HEK293 (cell line): ENCODE measurements around the gene LKAAEAR1.

ENCODE experiments used
- BCL11A ChIP-seq: fragments of 450-650 bp; formaldehyde crosslinking; IDR thresholded peaks from 2 replicates; pipeline ENCODE4 v1.5.1; 2016; ENCODE audit warnings: low read depth, missing biosample characterization, missing genetic modification characterization
- CTCF ChIP-seq: fragments of 450-650 bp; formaldehyde crosslinking; IDR thresholded peaks from 2 replicates; pipeline ENCODE4 v1.5.1; 2016; ENCODE audit warnings: missing biosample characterization, missing genetic modification characterization
- HOXA7 ChIP-seq: sonication (generic); formaldehyde crosslinking; IDR thresholded peaks from 2 replicates; pipeline ENCODE4 v1.8.1; 2022; ENCODE audit warnings: missing genetic modification reagents, borderline replicate concordance
- PRDM10 ChIP-seq: fragments of 450-650 bp; formaldehyde crosslinking; IDR thresholded peaks from 2 replicates; pipeline ENCODE4 v1.5.1; 2016; ENCODE audit warnings: missing biosample characterization, missing genetic modification characterization
- RBAK ChIP-seq: fragments of 450-650 bp; formaldehyde crosslinking; IDR thresholded peaks from 2 replicates; pipeline ENCODE4 v1.5.1; 2016; ENCODE audit warnings: missing biosample characterization, missing genetic modification characterization
- REST ChIP-seq: fragments of 450-650 bp; formaldehyde crosslinking; IDR thresholded peaks from 2 replicates; pipeline ENCODE4 v1.5.1; 2016; ENCODE audit warnings: missing biosample characterization, missing genetic modification characterization
- ZBTB11 ChIP-seq: fragments of 450-650 bp; formaldehyde crosslinking; conservative IDR thresholded peaks from 2 replicates; pipeline ENCODE4 v1.5.1; 2016; ENCODE audit warnings: low read depth, missing biosample characterization, missing genetic modification characterization
- ZEB2 ChIP-seq: fragments of 450-650 bp; formaldehyde crosslinking; IDR thresholded peaks from 2 replicates; pipeline ENCODE4 v1.5.1; 2016; ENCODE audit warnings: missing biosample characterization, missing genetic modification characterization
- ZNF280D ChIP-seq: fragments of 450-650 bp; formaldehyde crosslinking; IDR thresholded peaks from 2 replicates; pipeline ENCODE4 v1.5.1; 2016; ENCODE audit warnings: missing biosample characterization, missing genetic modification characterization
- ZNF391 ChIP-seq: fragments of 450-650 bp; formaldehyde crosslinking; IDR thresholded peaks from 2 replicates; pipeline ENCODE4 v1.5.1; 2016; ENCODE audit warnings: low read depth, missing biosample characterization, missing genetic modification characterization, borderline replicate concordance
- ZNF645 ChIP-seq: fragments of 450-650 bp; formaldehyde crosslinking; IDR thresholded peaks from 2 replicates; pipeline ENCODE4; 2016; ENCODE audit warnings: missing biosample characterization, missing genetic modification characterization
- ZNF76 ChIP-seq: fragments of 450-650 bp; formaldehyde crosslinking; IDR thresholded peaks from 2 replicates; pipeline ENCODE4; 2016; ENCODE audit warnings: low read depth, missing biosample characterization, missing genetic modification characterization, borderline replicate concordance
- ZNF785 ChIP-seq: fragments of 450-650 bp; formaldehyde crosslinking; IDR thresholded peaks from 2 replicates; pipeline ENCODE4 v1.5.1; 2016; ENCODE audit warnings: missing biosample characterization, missing genetic modification characterization

DNA sequence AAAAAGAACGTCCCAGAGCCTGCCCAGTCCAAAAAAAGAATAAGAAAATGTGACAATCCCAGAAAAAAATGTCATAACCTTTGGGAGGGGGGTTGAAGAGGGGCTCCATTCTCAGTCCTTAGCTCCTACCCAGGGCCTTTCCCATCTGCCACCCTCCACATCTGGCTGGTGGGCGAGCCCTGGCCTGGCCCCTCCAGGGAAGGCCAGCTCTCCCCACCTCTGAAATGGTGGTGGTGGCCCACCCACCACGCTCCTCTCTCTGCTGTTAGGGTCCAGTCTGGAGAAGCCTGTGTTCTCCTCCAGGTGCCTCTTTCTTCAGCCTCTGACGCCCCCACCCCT, 5.3 kb downstream of the LKAAEAR1 start:
- TF ChIP-seq CTCF (tag by site-specific recombination), result no peak
- TF ChIP-seq ZNF391 (tag by site-specific recombination), result no peak
- TF ChIP-seq ZEB2 (tag by site-specific recombination), result no peak
- TF ChIP-seq ZNF280D (tag by site-specific recombination), result no peak
- no peak for TF ChIP-seq HOXA7
- no peak for TF ChIP-seq ZBTB11 (tag by site-specific recombination)
- TF ChIP-seq PRDM10, result peak; percentile 50
- TF ChIP-seq REST (tag by site-specific recombination), result no peak
- no peak for TF ChIP-seq RBAK (tag by site-specific recombination)
- TF ChIP-seq ZNF785, result no peak
- no peak for TF ChIP-seq ZNF76 (tag by site-specific recombination)
- TF ChIP-seq ZNF645 (tag by site-specific recombination), result no peak
- no peak for TF ChIP-seq BCL11A
